Caco-2 (cell line): Measurements from ENCODE around the gene CDC42BPA. TPM values are rescaled to one million over a fixed set of nuclear protein-coding genes. Genes with fewer than 3 reads are reported as not detected.

Experiments used
- BruUV-seq: library from RNA; stranded (reverse); fragments of 400-500 nt; replicated peaks from 2 replicates; lab custom pipeline; 2021; lab: Mats Ljungman, UMichigan
- CTCF ChIA-PET: fragments of 300-600 bp; sonication (Branson Sonifier 250); formaldehyde crosslinking; loops from one replicate; lab custom pipeline; 2022; ENCODE audit warnings: antibody characterized with exemption; lab: Charles Lee
- POLR2A ChIA-PET: fragments of 300-600 bp; sonication (Branson Sonifier 250); formaldehyde crosslinking; loops from one replicate; lab custom pipeline; 2022; ENCODE audit warnings: antibody characterized with exemption; lab: Charles Lee
- DNase-seq, 2 experiments: peaks; one replicate each; pipeline versions ENCODE4 v3.0.0 to v3.0.0-alpha.2; 2020 to 2022
- H3K27me3 ChIP-seq: replicated peaks from 2 replicates; pipeline ENCODE4 v1.6.0; 2011; ENCODE audit warnings: low read length; ENCODE audit not compliant: control insufficient read depth, insufficient read depth
- H3K36me3 ChIP-seq: 2 replicates; pipeline ENCODE4 v1.5.1; 2011; ENCODE audit warnings: low read length; ENCODE audit not compliant: control insufficient read depth, insufficient read depth
- H3K4me1 ChIP-seq: fragments of 250-450 bp; sonication (Bioruptor Pico); 2 replicates; pipeline ENCODE4 v1.5.1; 2020; ENCODE audit warnings: mild to moderate bottlenecking
- H3K4me3 ChIP-seq: 2 replicates; pipeline ENCODE4 v1.5.1; 2011; ENCODE audit warnings: low read depth, mild to moderate bottlenecking, control low read depth, low read length
- H3K9me3 ChIP-seq: fragments of 250-450 bp; sonication (Bioruptor Pico); 2 replicates; pipeline ENCODE4 v1.5.1; 2020; ENCODE audit warnings: mild to moderate bottlenecking, moderate library complexity
- H3K27ac Mint-ChIP-seq: one replicate; pipeline ENCODE4 v1.8.0; 2022; ENCODE audit warnings: mixed read lengths; ENCODE audit not compliant: unreplicated experiment
- H3K27me3 Mint-ChIP-seq: one replicate; pipeline ENCODE4 v1.8.0; 2022; ENCODE audit warnings: mixed read lengths; ENCODE audit not compliant: insufficient read depth, unreplicated experiment
- H3K36me3 Mint-ChIP-seq: one replicate; pipeline ENCODE4 v1.8.0; 2022; ENCODE audit warnings: mild to moderate bottlenecking, mixed read lengths; ENCODE audit not compliant: insufficient read depth, unreplicated experiment
- H3K4me1 Mint-ChIP-seq: one replicate; pipeline ENCODE4 v1.8.0; 2022; ENCODE audit warnings: low read depth, mixed read lengths; ENCODE audit not compliant: unreplicated experiment
- H3K4me3 Mint-ChIP-seq: one replicate; pipeline ENCODE4 v1.8.0; 2022; ENCODE audit warnings: mild to moderate bottlenecking, moderate library complexity, mixed read lengths; ENCODE audit not compliant: unreplicated experiment
- H3K9me3 Mint-ChIP-seq: one replicate; pipeline ENCODE4 v1.8.0; 2022; ENCODE audit warnings: mixed read lengths; ENCODE audit not compliant: unreplicated experiment
- intact Hi-C: fragments of 100-400 bp; cut with micrococcal nuclease; formaldehyde crosslinking; loops from one replicate; pipeline ENCODE4 v1.10.0; 2022; ENCODE audit not compliant: unreplicated experiment
- total RNA-seq: library from RNA; stranded (reverse); gene quantifications from 2 replicates; pipeline ENCODE4 v1.2.3, GENCODE V29; 2022
- TF ChIP-seq, protein P1 (sequence below), 2 experiments: fragments of 200-600 bp in 1 of 2; IDR thresholded peaks; 1 replicate in 1 of 2; 2 replicates in 1 of 2; pipeline versions ENCODE4 v1.5.1 to v1.8.0; 2011 to 2022; ENCODE audit warnings: antibody characterized with exemption in 1 of 2, control low read depth in 1 of 2, inconsistent platforms in 1 of 2, low read depth in 1 of 2, low read length in 1 of 2, mild to moderate bottlenecking in 1 of 2, moderate library complexity in 1 of 2; ENCODE audit not compliant: insufficient read depth in 1 of 2, severe bottlenecking in 1 of 2, unreplicated experiment in 1 of 2

CDC42BPA gene
- total RNA-seq, 1 experiment from 2014 or later, result 38.3 TPM

DNA sequence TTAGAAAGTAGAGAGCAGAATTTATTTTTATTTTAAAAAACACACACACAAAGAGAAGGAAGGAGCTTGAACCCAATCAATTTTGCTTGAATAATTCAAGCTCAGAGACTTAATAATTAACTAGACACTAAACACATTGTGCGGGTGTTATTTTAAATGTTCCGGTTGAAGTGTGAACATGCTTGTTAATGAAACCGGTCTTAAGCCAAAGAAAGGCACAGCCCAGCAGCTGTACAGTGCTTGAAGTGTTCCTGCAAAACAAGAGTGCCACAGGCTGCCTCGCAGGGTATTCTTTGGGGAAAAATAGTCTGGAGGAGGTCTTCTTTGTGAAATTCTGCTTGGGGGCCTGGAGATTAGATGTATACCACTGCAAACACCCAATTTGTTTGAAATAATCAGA, 2.2 kb upstream of the CDC42BPA start:
- POLR2A ChIA-PET, result interaction anchor here (0.6 kb wide), 1 partner anchor 111 kb away, joined by 4 read pairs; no protein-coding TSS in a partner anchor
- no peaks in the 10 kb centered on the region for H3K4me1 ChIP-seq
- Mint-ChIP-seq H3K9me3 (peaks cover 10% of the 10 kb centered on the region), H3K27ac (no peak overlapping the region), H3K4me3 (no peak overlapping the region), H3K27me3 (no peaks in the 10 kb centered on the region), H3K36me3 (no peaks in the 10 kb centered on the region), H3K4me1 (no peaks in the 10 kb centered on the region)
- TF ChIP-seq, protein P1, sequence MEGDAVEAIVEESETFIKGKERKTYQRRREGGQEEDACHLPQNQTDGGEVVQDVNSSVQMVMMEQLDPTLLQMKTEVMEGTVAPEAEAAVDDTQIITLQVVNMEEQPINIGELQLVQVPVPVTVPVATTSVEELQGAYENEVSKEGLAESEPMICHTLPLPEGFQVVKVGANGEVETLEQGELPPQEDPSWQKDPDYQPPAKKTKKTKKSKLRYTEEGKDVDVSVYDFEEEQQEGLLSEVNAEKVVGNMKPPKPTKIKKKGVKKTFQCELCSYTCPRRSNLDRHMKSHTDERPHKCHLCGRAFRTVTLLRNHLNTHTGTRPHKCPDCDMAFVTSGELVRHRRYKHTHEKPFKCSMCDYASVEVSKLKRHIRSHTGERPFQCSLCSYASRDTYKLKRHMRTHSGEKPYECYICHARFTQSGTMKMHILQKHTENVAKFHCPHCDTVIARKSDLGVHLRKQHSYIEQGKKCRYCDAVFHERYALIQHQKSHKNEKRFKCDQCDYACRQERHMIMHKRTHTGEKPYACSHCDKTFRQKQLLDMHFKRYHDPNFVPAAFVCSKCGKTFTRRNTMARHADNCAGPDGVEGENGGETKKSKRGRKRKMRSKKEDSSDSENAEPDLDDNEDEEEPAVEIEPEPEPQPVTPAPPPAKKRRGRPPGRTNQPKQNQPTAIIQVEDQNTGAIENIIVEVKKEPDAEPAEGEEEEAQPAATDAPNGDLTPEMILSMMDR (IDR thresholded peaks at IDR 0.05; ENCODE audit: insufficient read depth in 1 of 2, low read depth in 1 of 2, low read length in 1 of 2, severe bottlenecking in 1 of 2, unreplicated experiment in 1 of 2), result no peak
- intact Hi-C loops, result no loop called here
- CTCF ChIA-PET, result no interaction called here
- DNase-seq, result no peak
- H3K27me3 ChIP-seq, result no peaks in the 10 kb centered on the region
- no peaks in the 10 kb centered on the region for H3K9me3 ChIP-seq
- no TSS peak for BruUV-seq
- H3K36me3 ChIP-seq, result no peaks in the 10 kb centered on the region
- no peak overlapping the region for H3K4me3 ChIP-seq

DNA sequence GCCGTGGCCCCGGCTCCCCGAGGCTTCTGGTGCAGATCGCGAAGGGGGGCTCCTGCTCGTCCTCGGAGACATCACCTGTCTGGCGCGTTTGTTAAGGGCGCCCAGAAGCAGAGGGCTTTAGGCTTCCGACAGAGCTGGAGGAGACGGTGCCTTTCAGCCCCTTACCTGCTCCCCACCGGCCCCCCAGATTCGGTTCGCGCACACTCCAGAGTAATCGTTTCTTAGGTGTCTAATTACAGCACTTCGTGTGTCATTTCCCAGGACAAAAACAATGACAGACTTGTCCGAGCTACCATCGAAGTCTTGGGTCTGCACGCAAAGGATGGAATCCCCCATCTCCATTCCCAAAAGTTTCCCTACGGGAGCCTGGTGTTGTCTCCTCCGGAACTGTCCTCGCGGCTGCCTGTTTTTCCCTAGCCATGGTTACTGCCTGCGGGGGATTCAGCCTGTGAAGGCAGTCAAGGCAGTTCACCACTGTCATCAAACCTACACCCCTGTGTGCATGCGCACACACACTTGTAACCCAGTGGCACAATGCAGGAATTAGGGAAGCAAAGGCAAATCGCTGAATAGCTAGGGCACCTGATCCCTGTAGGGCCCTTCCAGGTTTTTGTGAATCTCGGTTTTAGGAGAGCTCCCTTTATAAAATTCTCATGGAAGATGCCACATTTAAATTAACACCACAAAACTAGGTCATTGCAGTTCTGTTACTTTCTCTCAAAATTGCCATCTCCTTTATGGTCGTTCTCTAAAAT, 738 bp upstream of the CDC42BPA start:
- BruUV-seq, result TSS peak; percentile 56
- Histone ChIP-seq H3K4me1 (no peaks in the 10 kb centered on the region), H3K36me3 (no peaks in the 10 kb centered on the region), H3K27me3 (no peaks in the 10 kb centered on the region), H3K4me3 (peak overlapping the region; percentile 64), H3K9me3 (no peaks in the 10 kb centered on the region)
- Mint-ChIP-seq H3K36me3 (no peaks in the 10 kb centered on the region), H3K9me3 (peaks cover 4% of the 10 kb centered on the region), H3K4me1 (no peaks in the 10 kb centered on the region), H3K27me3 (no peaks in the 10 kb centered on the region), H3K27ac (peak overlapping the region; percentile 94), H3K4me3 (peak overlapping the region; percentile 97)
- ChIA-PET CTCF (no interaction called here), POLR2A (interaction anchor here (0.6 kb wide), 2 partner anchors 20 to 79 kb away, joined by 4 to 11 read pairs; no protein-coding TSS in a partner anchor)
- TF ChIP-seq, protein P1 (IDR thresholded peaks at IDR 0.05; ENCODE audit: insufficient read depth in 1 of 2, low read depth in 1 of 2, low read length in 1 of 2, severe bottlenecking in 1 of 2, unreplicated experiment in 1 of 2), result no peak
- peak; percentile 55 to 66 for DNase-seq
- intact Hi-C loops, result loop anchor here (2.0 to 10.0 kb wide), 3 partner anchors 76 to 118 kb away; no protein-coding TSS in a partner anchor

DNA sequence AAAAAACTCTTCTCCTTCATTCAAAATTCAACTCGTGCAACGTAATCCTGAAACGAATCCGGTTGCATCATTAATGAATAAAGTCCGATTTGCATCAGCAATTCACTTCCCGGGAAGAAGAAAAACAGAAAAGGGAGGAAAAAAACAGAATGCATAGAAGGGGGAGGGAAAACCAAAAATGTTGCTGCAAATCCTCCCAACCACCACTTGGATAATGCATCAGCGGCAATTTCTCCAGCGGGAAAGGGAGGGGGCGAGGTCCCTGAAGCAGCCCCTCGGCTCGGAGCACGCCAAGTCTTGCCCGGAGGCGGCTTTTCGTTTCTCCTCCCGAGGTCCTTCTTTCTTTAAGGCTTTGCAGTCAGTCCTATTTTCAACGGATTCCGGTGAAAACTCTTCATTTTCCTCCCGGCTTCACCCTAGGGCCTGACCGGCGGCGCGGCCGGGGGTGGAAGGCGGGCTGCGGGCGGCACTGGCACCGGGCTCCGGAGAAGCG, 723 bp downstream of the CDC42BPA start:
- H3K9me3 Mint-ChIP-seq, result no peaks in the 10 kb centered on the region
- no peaks in the 10 kb centered on the region for H3K27me3 Mint-ChIP-seq
- H3K4me1 ChIP-seq, result no peaks in the 10 kb centered on the region; the same call in 1 of the 2 replicates
- no TSS peak for BruUV-seq
- no peaks in the 10 kb centered on the region for H3K27me3 ChIP-seq
- peak overlapping the region; percentile 64 for H3K4me3 ChIP-seq
- no peaks in the 10 kb centered on the region for H3K36me3 ChIP-seq
- TF ChIP-seq, protein P1 (IDR thresholded peaks at IDR 0.05; ENCODE audit: insufficient read depth in 1 of 2, low read depth in 1 of 2, low read length in 1 of 2, severe bottlenecking in 1 of 2, unreplicated experiment in 1 of 2), result peak in 1 of 2 experiments; percentile 13
- no peaks in the 10 kb centered on the region for H3K36me3 Mint-ChIP-seq
- intact Hi-C loops, result loop anchor here (1.0 to 10.0 kb wide), 4 partner anchors 75 to 119 kb away; no protein-coding TSS in a partner anchor
- H3K4me3 Mint-ChIP-seq, result peak overlapping the region; percentile 97
- no peaks in the 10 kb centered on the region for H3K4me1 Mint-ChIP-seq
- peak; percentile 65 to 68 for DNase-seq
- POLR2A ChIA-PET, result interaction anchor here (0.5 kb wide), 1 partner anchor 74 kb away, joined by 5 read pairs; no protein-coding TSS in a partner anchor
- CTCF ChIA-PET, result no interaction called here
- H3K9me3 ChIP-seq, result no peaks in the 10 kb centered on the region
- peak overlapping the region; percentile 94 for H3K27ac Mint-ChIP-seq
